T-helper 1 cell treated with Interleukin-12 subunit alpha and Interleukin-12 subunit beta and Interleukin-4 antibody, amounts not matched to agents 30 μg/mL and 1 μg/mL, for 36 hours (primary cell): ENCODE results near the gene MAP2K7.
"Not testable (repeated sequence)": the region's sequence is repeated elsewhere in the genome, so short reads cannot be mapped to it uniquely, and the experiment has no call there.

Experiments used
- H3K27ac Mint-ChIP-seq: one replicate; pipeline ENCODE4 v1.8.0; 2021; ENCODE audit warnings: mild to moderate bottlenecking, mixed read lengths
- H3K27me3 Mint-ChIP-seq: one replicate; pipeline ENCODE4 v1.8.0; 2021; ENCODE audit warnings: low read depth, mixed read lengths
- H3K36me3 Mint-ChIP-seq: one replicate; pipeline ENCODE4 v1.8.0; 2021; ENCODE audit warnings: low read depth, mixed read lengths
- H3K4me1 Mint-ChIP-seq: one replicate; pipeline ENCODE4 v1.8.0; 2021; ENCODE audit warnings: low read depth, mixed read lengths
- H3K4me3 Mint-ChIP-seq: one replicate; pipeline ENCODE4 v1.8.0; 2021; ENCODE audit warnings: mild to moderate bottlenecking, moderate library complexity, mixed read lengths
- H3K9me3 Mint-ChIP-seq: one replicate; pipeline ENCODE4 v1.8.0; 2021; ENCODE audit warnings: mixed read lengths

Gene MAP2K7

GRCh38 chr19:7903244-7904073 is at the start of gene MAP2K7:
Gene MAP2K7 (plus strand): TSS chr19:7903877. CDS start chr19:7903945, 68 bp downstream.
- Mint-ChIP-seq H3K4me3 (peak within 1 kb of the TSS; percentile 90), H3K27me3 (no peaks in the 10 kb centered on the region), H3K27ac (peak within 1 kb of the TSS; percentile 94), H3K9me3 (no peaks in the 10 kb centered on the region), H3K4me1 (peaks cover 16% of the 10 kb centered on the region), H3K36me3 (peaks cover 8% of the 10 kb centered on the region)

- Mint-ChIP-seq H3K9me3 (no peaks in the 10 kb centered on the region), H3K36me3 (no peaks in the 10 kb centered on the region), H3K27me3 (no peaks in the 10 kb centered on the region), H3K4me3 (no peak overlapping the region), H3K27ac (no peak overlapping the region), H3K4me1 (peaks cover 4% of the 10 kb centered on the region)
Measured at GRCh38 chr19:7855426-7856108, 48.1 kb upstream of the MAP2K7 start.

- H3K4me1 Mint-ChIP-seq = peaks cover 4% of the 10 kb centered on the region
- H3K9me3 Mint-ChIP-seq = no peaks in the 10 kb centered on the region
- no peak overlapping the region for H3K4me3 Mint-ChIP-seq
- H3K27me3 Mint-ChIP-seq = peaks cover 3% of the 10 kb centered on the region
- no peak overlapping the region for H3K27ac Mint-ChIP-seq
- no peaks in the 10 kb centered on the region for H3K36me3 Mint-ChIP-seq
Measured at GRCh38 chr19:7856109-7856591, 47.5 kb upstream of the MAP2K7 start.

- H3K4me1 Mint-ChIP-seq = peaks cover 4% of the 10 kb centered on the region
- H3K9me3 Mint-ChIP-seq = no peaks in the 10 kb centered on the region
- peaks cover 5% of the 10 kb centered on the region for H3K27me3 Mint-ChIP-seq
- H3K27ac Mint-ChIP-seq = no peak overlapping the region
- no peak overlapping the region for H3K4me3 Mint-ChIP-seq
- H3K36me3 Mint-ChIP-seq = no peaks in the 10 kb centered on the region
Measured at GRCh38 chr19:7856679-7857663, 46.7 kb upstream of the MAP2K7 start.

- Mint-ChIP-seq H3K4me1 (peaks cover 4% of the 10 kb centered on the region), H3K27ac (no peak overlapping the region), H3K27me3 (peaks cover 5% of the 10 kb centered on the region), H3K36me3 (no peaks in the 10 kb centered on the region), H3K9me3 (no peaks in the 10 kb centered on the region), H3K4me3 (no peak overlapping the region)
Measured at GRCh38 chr19:7857727-7858108, 46.0 kb upstream of the MAP2K7 start.

- H3K4me1 Mint-ChIP-seq = no peaks in the 10 kb centered on the region
- H3K4me3 Mint-ChIP-seq = no peak overlapping the region
- H3K27me3 Mint-ChIP-seq = peaks cover 5% of the 10 kb centered on the region
- H3K36me3 Mint-ChIP-seq = no peaks in the 10 kb centered on the region
- H3K9me3 Mint-ChIP-seq = no peaks in the 10 kb centered on the region
- H3K27ac Mint-ChIP-seq = no peak overlapping the region
Measured at GRCh38 chr19:7858109-7858770, 45.4 kb upstream of the MAP2K7 start.

- not testable (repeated sequence) for H3K4me1 Mint-ChIP-seq, H3K27ac Mint-ChIP-seq, H3K4me3 Mint-ChIP-seq, H3K9me3 Mint-ChIP-seq, H3K36me3 Mint-ChIP-seq
- peaks cover 12% of the 10 kb centered on the region for H3K27me3 Mint-ChIP-seq
Measured at GRCh38 chr19:7859087-7859486, 44.6 kb upstream of the MAP2K7 start.

- Mint-ChIP-seq H3K9me3 (no peaks in the 10 kb centered on the region), H3K27ac (no peak overlapping the region), H3K36me3 (no peaks in the 10 kb centered on the region), H3K27me3 (peaks cover 20% of the 10 kb centered on the region), H3K4me1 (peaks cover under 1% of the 10 kb centered on the region), H3K4me3 (no peak overlapping the region)
Measured at GRCh38 chr19:7859831-7860713, 43.6 kb upstream of the MAP2K7 start.

- H3K27me3 Mint-ChIP-seq = peaks cover 27% of the 10 kb centered on the region
- no peaks in the 10 kb centered on the region for H3K9me3 Mint-ChIP-seq
- peaks cover 5% of the 10 kb centered on the region for H3K4me1 Mint-ChIP-seq
- H3K4me3 Mint-ChIP-seq = no peak overlapping the region
- H3K27ac Mint-ChIP-seq = no peak overlapping the region
- no peaks in the 10 kb centered on the region for H3K36me3 Mint-ChIP-seq
Measured at GRCh38 chr19:7860714-7861618, 42.7 kb upstream of the MAP2K7 start.

GRCh38 chr19:7861619-7862412 is 41.9 kb upstream of the MAP2K7 start:
- no peaks in the 10 kb centered on the region for H3K36me3 Mint-ChIP-seq
- peaks cover 5% of the 10 kb centered on the region for H3K4me1 Mint-ChIP-seq
- H3K27me3 Mint-ChIP-seq = peaks cover 32% of the 10 kb centered on the region
- peak overlapping the region; percentile 37 for H3K4me3 Mint-ChIP-seq
- no peak overlapping the region for H3K27ac Mint-ChIP-seq
- no peaks in the 10 kb centered on the region for H3K9me3 Mint-ChIP-seq

GRCh38 chr19:7862413-7862951 is 41.2 kb upstream of the MAP2K7 start:
- peaks cover 5% of the 10 kb centered on the region for H3K4me1 Mint-ChIP-seq
- H3K4me3 Mint-ChIP-seq = peak overlapping the region; percentile 37
- no peak overlapping the region for H3K27ac Mint-ChIP-seq
- H3K36me3 Mint-ChIP-seq = no peaks in the 10 kb centered on the region
- H3K27me3 Mint-ChIP-seq = peaks cover 38% of the 10 kb centered on the region
- H3K9me3 Mint-ChIP-seq = no peaks in the 10 kb centered on the region
